Measurements from ENCODE around the gene ATF7IP.

ATF7IP gene

DNA sequence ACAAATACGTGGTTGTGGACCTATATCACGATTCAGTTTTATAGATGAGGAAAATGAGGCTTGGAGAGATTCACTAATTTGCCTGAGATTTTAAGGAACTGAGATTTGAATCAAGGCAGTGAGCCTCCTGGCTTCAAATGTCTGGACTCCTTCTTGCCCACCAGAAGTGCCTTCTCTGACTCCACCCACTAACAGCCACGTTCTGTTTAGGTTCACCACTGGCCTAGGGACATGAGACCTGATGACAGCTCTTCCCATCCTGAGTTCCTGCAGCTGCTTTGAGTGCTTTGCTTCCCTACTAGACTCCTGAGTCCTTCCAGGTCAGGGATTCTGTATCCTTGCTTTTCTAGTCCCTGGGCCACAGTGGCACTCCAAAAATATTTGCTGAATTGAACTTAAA, 145.1 kb downstream of the ATF7IP start:
- DNase-seq = no peak

- no peak for DNase-seq
Observed at GRCh38 chr12:14514154-14514842, 148.8 kb downstream of the ATF7IP start.

GRCh38 chr12:14514946-14515345, 149.5 kb downstream of the ATF7IP start:
- no peak for DNase-seq

- no peak for DNase-seq
Observed at GRCh38 chr12:14521822-14522221, 156.3 kb downstream of the ATF7IP start.

DNA sequence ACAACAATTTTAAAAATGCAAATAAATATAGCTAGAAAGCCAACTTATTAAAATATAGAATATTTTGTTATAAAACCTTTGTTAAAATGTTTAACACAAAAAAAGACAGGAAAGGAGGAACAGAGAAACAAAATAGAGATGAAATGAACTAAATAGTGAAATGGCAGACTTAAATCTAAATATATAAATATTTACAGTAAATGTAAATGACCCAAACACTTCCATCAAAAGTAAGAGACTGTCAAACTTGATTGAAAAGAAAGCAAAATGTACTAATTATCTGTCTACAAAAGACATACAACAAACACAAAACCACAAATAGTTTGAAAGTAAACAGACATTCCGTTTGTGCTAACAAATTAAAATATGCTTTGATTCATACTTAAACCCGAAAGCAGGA, 160.5 kb downstream of the ATF7IP start:
- no peak for DNase-seq

GRCh38 chr12:14532152-14532551, 166.7 kb downstream of the ATF7IP start:
- DNase-seq = no peak

DNA sequence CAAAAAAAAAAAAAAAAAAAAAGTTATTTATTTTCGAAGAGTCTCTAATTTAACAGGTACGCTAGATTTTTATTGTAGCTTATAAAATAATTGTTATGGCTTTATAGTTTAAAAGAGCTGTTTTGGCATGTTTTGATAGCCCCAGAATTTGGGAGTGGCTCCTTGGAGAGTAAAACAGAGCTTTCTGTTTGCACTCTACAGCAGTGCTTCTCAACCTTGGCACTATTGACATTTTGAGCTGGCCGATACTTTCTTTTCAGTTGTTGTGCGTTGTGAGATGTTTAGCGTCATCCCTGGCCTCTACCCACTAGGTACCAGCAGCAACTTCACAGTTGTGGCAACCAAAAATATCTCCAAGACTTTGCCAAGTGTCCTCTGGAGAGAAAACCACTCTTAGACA, 171.6 kb downstream of the ATF7IP start:
- DNase-seq = no peak

GRCh38 chr12:14540801-14541462, 175.4 kb downstream of the ATF7IP start:
- DNase-seq = no peak

GRCh38 chr12:14545144-14546124, 180.0 kb downstream of the ATF7IP start:
- DNase-seq = no peak

- DNase-seq = no peak
Observed at GRCh38 chr12:14547571-14547970, 182.1 kb downstream of the ATF7IP start.

- DNase-seq = no peak
Observed at GRCh38 chr12:14548609-14549008, 183.1 kb downstream of the ATF7IP start.
